ENCODE measurements around the gene NHERF2.

NHERF2 gene

GRCh38 chr16:2058872-2059271 lies 32.2 kb downstream of the NHERF2 start:
- Histone ChIP-seq H3K4me2 (ENCODE audit: low read depth, low read length, poor library complexity, severe bottlenecking) (no peak overlapping the region), H3K4me1 (ENCODE audit: insufficient read depth, low read length, poor library complexity, severe bottlenecking) (no peaks in the 10 kb centered on the region), H3K36me3 (ENCODE audit: insufficient read depth, low read length) (no peaks in the 10 kb centered on the region), H2AFZ (ENCODE audit: low read length) (no peak overlapping the region), H3K9ac (ENCODE audit: low read depth, low read length, poor library complexity, severe bottlenecking) (no peak overlapping the region), H3K9me3 (ENCODE audit: insufficient read depth, low read depth, low read length) (no peaks in the 10 kb centered on the region), H3K27me3 (ENCODE audit: insufficient read depth, low read length, poor library complexity, severe bottlenecking) (no peaks in the 10 kb centered on the region), H3K9me2 (replicated peaks; ENCODE audit: low read depth, low read length) (no peaks in the 10 kb centered on the region), H3F3A (ENCODE audit: low read depth) (no peaks in the 10 kb centered on the region), H3K79me2 (ENCODE audit: insufficient read depth, low read length) (no peaks in the 10 kb centered on the region), H3K4me3 (ENCODE audit: low read length, poor library complexity, severe bottlenecking) (no peak overlapping the region), H4K20me1 (ENCODE audit: insufficient read depth, low read length, poor library complexity, severe bottlenecking) (no peaks in the 10 kb centered on the region)
- TF ChIP-seq CTCF (conservative IDR thresholded peaks at IDR 0.05; ENCODE audit: low read length) (no peak), EZH2phosphoT487 (IDR thresholded peaks at IDR 0.05; ENCODE audit: borderline replicate concordance) (no peak)

- H3K27me3 ChIP-seq (ENCODE audit: insufficient read depth, low read length, poor library complexity, severe bottlenecking), result no peaks in the 10 kb centered on the region
- no peak for TF ChIP-seq EZH2phosphoT487 (IDR thresholded peaks at IDR 0.05; ENCODE audit: borderline replicate concordance)
- TF ChIP-seq CTCF (conservative IDR thresholded peaks at IDR 0.05; ENCODE audit: low read length), result no peak
- H3K9me3 ChIP-seq (ENCODE audit: insufficient read depth, low read depth, low read length), result no peaks in the 10 kb centered on the region
- H3F3A ChIP-seq (ENCODE audit: low read depth), result no peaks in the 10 kb centered on the region
- H2AFZ ChIP-seq (ENCODE audit: low read length), result no peak overlapping the region
- H3K4me2 ChIP-seq (ENCODE audit: low read depth, low read length, poor library complexity, severe bottlenecking), result no peak overlapping the region
- H3K9me2 ChIP-seq (replicated peaks; ENCODE audit: low read depth, low read length), result no peaks in the 10 kb centered on the region
- no peaks in the 10 kb centered on the region for H3K4me1 ChIP-seq (ENCODE audit: insufficient read depth, low read length, poor library complexity, severe bottlenecking)
- no peaks in the 10 kb centered on the region for H4K20me1 ChIP-seq (ENCODE audit: insufficient read depth, low read length, poor library complexity, severe bottlenecking)
- no peaks in the 10 kb centered on the region for H3K79me2 ChIP-seq (ENCODE audit: insufficient read depth, low read length)
- H3K4me3 ChIP-seq (ENCODE audit: low read length, poor library complexity, severe bottlenecking), result no peak overlapping the region
- no peaks in the 10 kb centered on the region for H3K36me3 ChIP-seq (ENCODE audit: insufficient read depth, low read length)
- H3K9ac ChIP-seq (ENCODE audit: low read depth, low read length, poor library complexity, severe bottlenecking), result no peak overlapping the region
Measured at GRCh38 chr16:2060346-2060745, 33.6 kb downstream of the NHERF2 start.

GRCh38 chr16:2061023-2061422 lies 34.3 kb downstream of the NHERF2 start:
- TF ChIP-seq EZH2phosphoT487 (IDR thresholded peaks at IDR 0.05; ENCODE audit: borderline replicate concordance) (no peak), CTCF (conservative IDR thresholded peaks at IDR 0.05; ENCODE audit: low read length) (no peak)
- H3K4me1 ChIP-seq (ENCODE audit: insufficient read depth, low read length, poor library complexity, severe bottlenecking), result no peaks in the 10 kb centered on the region

More at GRCh38 chr16:2061023-2061422, 34.3 kb downstream of the NHERF2 start:
- Histone ChIP-seq H3K9ac (ENCODE audit: low read depth, low read length, poor library complexity, severe bottlenecking) (no peak overlapping the region), H3F3A (ENCODE audit: low read depth) (no peaks in the 10 kb centered on the region), H3K4me2 (ENCODE audit: low read depth, low read length, poor library complexity, severe bottlenecking) (no peak overlapping the region), H4K20me1 (ENCODE audit: insufficient read depth, low read length, poor library complexity, severe bottlenecking) (no peaks in the 10 kb centered on the region), H3K36me3 (ENCODE audit: insufficient read depth, low read length) (no peaks in the 10 kb centered on the region), H3K9me3 (ENCODE audit: insufficient read depth, low read depth, low read length) (no peaks in the 10 kb centered on the region), H3K4me3 (ENCODE audit: low read length, poor library complexity, severe bottlenecking) (no peak overlapping the region), H3K27me3 (ENCODE audit: insufficient read depth, low read length, poor library complexity, severe bottlenecking) (no peaks in the 10 kb centered on the region), H3K9me2 (replicated peaks; ENCODE audit: low read depth, low read length) (no peaks in the 10 kb centered on the region), H3K79me2 (ENCODE audit: insufficient read depth, low read length) (no peaks in the 10 kb centered on the region), H2AFZ (ENCODE audit: low read length) (no peak overlapping the region)

Data from Loucy (cell line).